IPS-20b (cell line): ENCODE data around the gene TARBP1.

Source experiments
- H3K27ac ChIP-seq: one replicate; pipeline ENCODE4 v1.5.1; 2013; ENCODE audit warnings: low read length
- H3K27me3 ChIP-seq: 2 replicates; pipeline ENCODE4 v1.6.1; 2013; ENCODE audit warnings: mild to moderate bottlenecking, low read length, inconsistent platforms; ENCODE audit not compliant: insufficient read depth
- H3K36me3 ChIP-seq: 2 replicates; pipeline ENCODE4 v1.6.1; 2013; ENCODE audit warnings: low read depth, mild to moderate bottlenecking, inconsistent platforms, low read length, moderate library complexity; ENCODE audit not compliant: insufficient read depth
- H3K4me1 ChIP-seq: 2 replicates; pipeline ENCODE4 v1.6.1; 2013; ENCODE audit warnings: mild to moderate bottlenecking, control low read depth, inconsistent platforms, low read length, moderate library complexity; ENCODE audit not compliant: insufficient read depth
- H3K4me3 ChIP-seq: 2 replicates; pipeline ENCODE4 v1.5.1; 2013; ENCODE audit warnings: mild to moderate bottlenecking, low read length, inconsistent platforms
- H3K9ac ChIP-seq: 2 replicates; pipeline ENCODE4 v1.6.1; 2013; ENCODE audit warnings: low read depth, mild to moderate bottlenecking, inconsistent platforms, low read length, moderate library complexity
- H3K9me3 ChIP-seq: 2 replicates; pipeline ENCODE4 v1.6.1; 2013; ENCODE audit warnings: mild to moderate bottlenecking, low read depth, low read length, inconsistent platforms; ENCODE audit not compliant: insufficient read depth

The TARBP1 gene

GRCh38 chr1:234452406-234452965 is 26.5 kb downstream of the TARBP1 start:
- Histone ChIP-seq H3K27ac (no peak overlapping the region), H3K36me3 (peaks cover 52% of the 10 kb centered on the region), H3K9me3 (no peaks in the 10 kb centered on the region), H3K4me1 (no peaks in the 10 kb centered on the region), H3K27me3 (no peaks in the 10 kb centered on the region), H3K9ac (no peak overlapping the region), H3K4me3 (no peak overlapping the region)

GRCh38 chr1:234440348-234440747 is 38.6 kb downstream of the TARBP1 start:
- Histone ChIP-seq H3K27ac (no peak overlapping the region), H3K27me3 (no peaks in the 10 kb centered on the region), H3K4me3 (no peak overlapping the region), H3K4me1 (no peaks in the 10 kb centered on the region), H3K9ac (no peak overlapping the region), H3K36me3 (peaks cover 40% of the 10 kb centered on the region), H3K9me3 (no peaks in the 10 kb centered on the region; the same call in 1 of the 2 replicates)

GRCh38 chr1:234438579-234438978 is 40.4 kb downstream of the TARBP1 start:
- no peaks in the 10 kb centered on the region for H3K27me3 ChIP-seq
- H3K4me3 ChIP-seq, result no peak overlapping the region
- peaks cover 33% of the 10 kb centered on the region for H3K36me3 ChIP-seq
- no peaks in the 10 kb centered on the region for H3K4me1 ChIP-seq
- no peaks in the 10 kb centered on the region; the same call in 1 of the 2 replicates for H3K9me3 ChIP-seq
- H3K27ac ChIP-seq, result no peak overlapping the region
- no peak overlapping the region for H3K9ac ChIP-seq

GRCh38 chr1:234437423-234438171 is 41.4 kb downstream of the TARBP1 start:
- no peak overlapping the region for H3K4me3 ChIP-seq
- no peaks in the 10 kb centered on the region; the same call in 1 of the 2 replicates for H3K9me3 ChIP-seq
- H3K4me1 ChIP-seq, result no peaks in the 10 kb centered on the region
- no peak overlapping the region for H3K27ac ChIP-seq
- peaks cover 34% of the 10 kb centered on the region for H3K36me3 ChIP-seq
- H3K9ac ChIP-seq, result no peak overlapping the region
- no peaks in the 10 kb centered on the region for H3K27me3 ChIP-seq

- Histone ChIP-seq H3K36me3 (peaks cover 36% of the 10 kb centered on the region), H3K4me1 (no peaks in the 10 kb centered on the region), H3K27me3 (no peaks in the 10 kb centered on the region), H3K4me3 (no peak overlapping the region), H3K9ac (no peak overlapping the region), H3K27ac (no peak overlapping the region), H3K9me3 (no peaks in the 10 kb centered on the region; the same call in 1 of the 2 replicates)
These were observed 43.4 kb downstream of the TARBP1 start for GRCh38 chr1:234435620-234436019.

- Histone ChIP-seq H3K4me3 (no peak overlapping the region), H3K4me1 (no peaks in the 10 kb centered on the region), H3K36me3 (peaks cover 43% of the 10 kb centered on the region), H3K9ac (no peak overlapping the region), H3K9me3 (no peaks in the 10 kb centered on the region; the same call in 1 of the 2 replicates), H3K27ac (no peak overlapping the region), H3K27me3 (no peaks in the 10 kb centered on the region)
These were observed 44.3 kb downstream of the TARBP1 start for GRCh38 chr1:234434706-234435105.

GRCh38 chr1:234433563-234434285 is 45.3 kb downstream of the TARBP1 start:
- peaks cover 53% of the 10 kb centered on the region for H3K36me3 ChIP-seq

GRCh38 chr1:234431255-234431654 is 47.7 kb downstream of the TARBP1 start:
- Histone ChIP-seq H3K4me1 (no peaks in the 10 kb centered on the region), H3K36me3 (peaks cover 59% of the 10 kb centered on the region), H3K9me3 (no peaks in the 10 kb centered on the region), H3K27me3 (no peaks in the 10 kb centered on the region), H3K9ac (no peak overlapping the region), H3K4me3 (no peak overlapping the region), H3K27ac (no peak overlapping the region)

More at GRCh38 chr1:234433563-234434285, 45.3 kb downstream of the TARBP1 start:
- H3K4me3 ChIP-seq, result no peak overlapping the region
- no peaks in the 10 kb centered on the region for H3K4me1 ChIP-seq
- H3K9me3 ChIP-seq, result no peaks in the 10 kb centered on the region
- H3K27ac ChIP-seq, result no peak overlapping the region
- no peaks in the 10 kb centered on the region for H3K27me3 ChIP-seq
- no peak overlapping the region for H3K9ac ChIP-seq

GRCh38 chr1:234430691-234431090 is 48.3 kb downstream of the TARBP1 start:
- Histone ChIP-seq H3K4me1 (no peaks in the 10 kb centered on the region), H3K9ac (no peak overlapping the region), H3K9me3 (no peaks in the 10 kb centered on the region), H3K27me3 (no peaks in the 10 kb centered on the region), H3K4me3 (no peak overlapping the region), H3K36me3 (peaks cover 61% of the 10 kb centered on the region), H3K27ac (no peak overlapping the region)

GRCh38 chr1:234429434-234429806 is 49.6 kb downstream of the TARBP1 start:
- H3K27me3 ChIP-seq, result no peaks in the 10 kb centered on the region
- no peaks in the 10 kb centered on the region for H3K9me3 ChIP-seq
- peaks cover 65% of the 10 kb centered on the region for H3K36me3 ChIP-seq
- H3K4me3 ChIP-seq, result no peak overlapping the region
- no peak overlapping the region for H3K9ac ChIP-seq
- H3K27ac ChIP-seq, result no peak overlapping the region
- H3K4me1 ChIP-seq, result no peaks in the 10 kb centered on the region

GRCh38 chr1:234427950-234428646 is 50.9 kb downstream of the TARBP1 start:
- H3K27me3 ChIP-seq, result no peaks in the 10 kb centered on the region

More at GRCh38 chr1:234427950-234428646, 50.9 kb downstream of the TARBP1 start:
- Histone ChIP-seq H3K4me3 (no peak overlapping the region), H3K36me3 (peaks cover 64% of the 10 kb centered on the region), H3K4me1 (no peaks in the 10 kb centered on the region), H3K27ac (no peak overlapping the region), H3K9ac (no peak overlapping the region), H3K9me3 (no peaks in the 10 kb centered on the region)
